Measurements from ENCODE around the gene ZNF610. TPM values are rescaled to one million over a fixed set of nuclear protein-coding genes. Genes with fewer than 3 reads are reported as not detected.

The ZNF610 gene
- total RNA-seq, 1 donor: 3.3 TPM

DNA sequence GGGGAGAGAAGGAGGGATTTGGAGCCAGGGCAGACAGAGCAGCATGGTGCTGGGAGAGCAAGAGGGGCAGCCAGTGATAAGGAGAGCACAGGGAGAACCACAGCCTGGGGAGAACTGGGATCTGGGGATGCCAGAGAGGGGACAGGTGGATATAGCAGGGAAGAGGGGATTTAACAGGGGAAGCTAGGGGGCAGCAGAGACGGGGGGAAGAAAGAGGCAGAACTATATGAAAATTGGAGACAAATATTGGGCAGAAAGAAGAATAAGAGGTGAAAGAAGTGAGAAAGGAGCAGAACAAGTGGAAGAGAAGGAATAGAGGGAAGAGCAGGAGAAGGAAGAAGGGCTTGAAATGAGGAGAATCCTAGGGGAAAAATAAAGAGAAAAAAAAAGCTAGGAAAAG, 55.1 kb downstream of the ZNF610 start:
- DNase-seq (ENCODE audit: insufficient read length, low spot score, missing footprints): no peak
- TF ChIP-seq, protein P1, sequence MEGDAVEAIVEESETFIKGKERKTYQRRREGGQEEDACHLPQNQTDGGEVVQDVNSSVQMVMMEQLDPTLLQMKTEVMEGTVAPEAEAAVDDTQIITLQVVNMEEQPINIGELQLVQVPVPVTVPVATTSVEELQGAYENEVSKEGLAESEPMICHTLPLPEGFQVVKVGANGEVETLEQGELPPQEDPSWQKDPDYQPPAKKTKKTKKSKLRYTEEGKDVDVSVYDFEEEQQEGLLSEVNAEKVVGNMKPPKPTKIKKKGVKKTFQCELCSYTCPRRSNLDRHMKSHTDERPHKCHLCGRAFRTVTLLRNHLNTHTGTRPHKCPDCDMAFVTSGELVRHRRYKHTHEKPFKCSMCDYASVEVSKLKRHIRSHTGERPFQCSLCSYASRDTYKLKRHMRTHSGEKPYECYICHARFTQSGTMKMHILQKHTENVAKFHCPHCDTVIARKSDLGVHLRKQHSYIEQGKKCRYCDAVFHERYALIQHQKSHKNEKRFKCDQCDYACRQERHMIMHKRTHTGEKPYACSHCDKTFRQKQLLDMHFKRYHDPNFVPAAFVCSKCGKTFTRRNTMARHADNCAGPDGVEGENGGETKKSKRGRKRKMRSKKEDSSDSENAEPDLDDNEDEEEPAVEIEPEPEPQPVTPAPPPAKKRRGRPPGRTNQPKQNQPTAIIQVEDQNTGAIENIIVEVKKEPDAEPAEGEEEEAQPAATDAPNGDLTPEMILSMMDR (IDR thresholded peaks at IDR 0.05; ENCODE audit: extremely low read depth, low read depth, low read length): no peak
- Histone ChIP-seq H4K20me1 (ENCODE audit: insufficient read depth, low read length) (no peaks in the 10 kb centered on the region), H3K36me3 (ENCODE audit: insufficient read depth, low read length) (peaks cover 15% of the 10 kb centered on the region), H3K4me2 (ENCODE audit: insufficient read depth, low read length) (no peak overlapping the region), H3K4me1 (ENCODE audit: insufficient read depth, low read length) (no peaks in the 10 kb centered on the region), H3K27me3 (ENCODE audit: insufficient read depth, low read length) (no peaks in the 10 kb centered on the region), H2AFZ (ENCODE audit: low read length) (no peak overlapping the region), H3K79me2 (ENCODE audit: insufficient read depth, low read length) (peaks cover 2% of the 10 kb centered on the region), H3K9me3 (ENCODE audit: low read depth, low read length) (peaks cover 8% of the 10 kb centered on the region), H3K4me3 (ENCODE audit: insufficient read depth, low read length) (no peak overlapping the region), H3K27ac (ENCODE audit: low read depth, low read length) (no peak overlapping the region)

DNA sequence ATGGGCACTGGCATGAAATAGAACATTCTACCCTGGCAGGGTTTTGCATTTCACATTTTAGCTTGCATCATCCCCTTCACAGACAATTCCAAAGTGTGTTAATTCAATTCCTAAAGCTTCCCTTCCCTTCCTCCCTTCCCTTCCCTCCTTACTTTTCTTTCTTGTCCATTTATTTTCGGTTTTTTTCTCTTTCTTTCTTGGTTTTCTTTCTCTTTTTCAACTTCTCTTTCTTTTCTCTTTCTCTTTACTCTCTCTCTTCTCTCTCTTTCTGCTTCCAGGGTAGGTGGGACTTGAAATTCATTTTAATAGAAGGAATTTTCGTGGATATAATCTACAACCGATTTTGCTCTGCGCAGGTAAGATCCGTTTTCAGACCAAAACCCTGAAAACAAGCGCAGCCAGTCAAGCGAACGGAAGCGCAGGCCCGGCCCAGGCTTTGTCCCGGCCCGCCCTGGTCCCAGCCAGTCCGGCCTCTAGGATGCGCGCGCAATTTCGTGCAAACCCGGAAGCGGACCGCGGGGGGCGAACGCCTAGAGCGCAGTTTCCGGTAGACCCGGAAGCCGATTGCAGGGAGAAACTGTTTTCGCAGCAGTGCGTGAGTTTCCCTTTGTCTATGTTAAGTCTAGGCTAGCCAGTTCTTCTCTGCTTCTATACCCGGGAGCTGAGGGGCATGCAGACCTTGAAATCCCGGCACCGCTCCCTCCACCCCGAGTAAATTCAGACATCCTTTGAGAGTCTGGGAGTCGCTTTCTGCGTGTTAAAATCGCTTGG, 61.5 kb downstream of the ZNF610 start, which contains the start of gene ZNF528:
ZNF528 (plus strand) TSS at position 540 of the 771 bp plus-strand sequence. CDS start 4,165 bp downstream, outside the sequence.
- peaks cover 25% of the 10 kb centered on the region for H3K36me3 ChIP-seq (ENCODE audit: insufficient read depth, low read length)

DNA sequence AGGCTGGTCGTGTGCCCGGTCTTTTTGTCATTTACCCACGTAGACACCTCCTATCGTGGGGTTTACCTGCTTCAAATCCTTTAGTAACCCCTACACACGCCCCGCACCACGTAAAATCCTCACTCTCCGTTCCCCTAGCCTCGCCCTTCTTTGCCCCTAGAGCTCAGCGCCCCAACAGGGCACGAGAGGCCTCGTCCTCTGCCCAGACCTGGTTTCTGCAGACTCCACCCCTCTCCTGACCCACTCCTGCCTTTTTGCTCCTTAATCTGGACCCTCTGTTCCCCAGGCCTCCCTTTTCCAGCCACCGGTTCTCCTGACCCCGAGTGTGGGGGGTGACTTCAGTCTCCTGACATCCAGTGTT, 62.0 kb downstream of the ZNF610 start:
- Histone ChIP-seq H3K27me3 (ENCODE audit: insufficient read depth, low read length) (no peaks in the 10 kb centered on the region), H3K9me3 (ENCODE audit: low read depth, low read length) (peaks cover 4% of the 10 kb centered on the region), H3K27ac (ENCODE audit: low read depth, low read length) (peak overlapping the region; percentile 89), H3K36me3 (ENCODE audit: insufficient read depth, low read length) (peaks cover 28% of the 10 kb centered on the region), H2AFZ (ENCODE audit: low read length) (peak overlapping the region; percentile 98), H3K79me2 (ENCODE audit: insufficient read depth, low read length) (peaks cover 17% of the 10 kb centered on the region), H3K4me1 (ENCODE audit: insufficient read depth, low read length) (peaks cover 8% of the 10 kb centered on the region), H3K4me2 (ENCODE audit: insufficient read depth, low read length) (peak overlapping the region; percentile 96), H3K4me3 (ENCODE audit: insufficient read depth, low read length) (peak overlapping the region; percentile 95), H4K20me1 (ENCODE audit: insufficient read depth, low read length) (no peaks in the 10 kb centered on the region)
- TF ChIP-seq, protein P1 (IDR thresholded peaks at IDR 0.05; ENCODE audit: extremely low read depth, low read depth, low read length): peak; percentile 12
- DNase-seq (ENCODE audit: insufficient read length, low spot score, missing footprints): peak; percentile 69

More for the DNA sequence above, 61.5 kb downstream of the ZNF610 start, which contains the start of gene ZNF528:
- Histone ChIP-seq H4K20me1 (ENCODE audit: insufficient read depth, low read length) (no peaks in the 10 kb centered on the region), H3K4me2 (ENCODE audit: insufficient read depth, low read length) (peak within 1 kb of the TSS; percentile 96), H2AFZ (ENCODE audit: low read length) (peak within 1 kb of the TSS; percentile 98), H3K79me2 (ENCODE audit: insufficient read depth, low read length) (peaks cover 17% of the 10 kb centered on the region), H3K27ac (ENCODE audit: low read depth, low read length) (peak within 1 kb of the TSS; percentile 89), H3K4me1 (ENCODE audit: insufficient read depth, low read length) (peaks cover 8% of the 10 kb centered on the region), H3K27me3 (ENCODE audit: insufficient read depth, low read length) (no peaks in the 10 kb centered on the region), H3K4me3 (ENCODE audit: insufficient read depth, low read length) (peak within 1 kb of the TSS; percentile 95), H3K9me3 (ENCODE audit: low read depth, low read length) (peaks cover 4% of the 10 kb centered on the region)
- TF ChIP-seq, protein P1 (IDR thresholded peaks at IDR 0.05; ENCODE audit: extremely low read depth, low read depth, low read length): no peak
- DNase-seq (ENCODE audit: insufficient read length, low spot score, missing footprints): peak; percentile 97

DNA sequence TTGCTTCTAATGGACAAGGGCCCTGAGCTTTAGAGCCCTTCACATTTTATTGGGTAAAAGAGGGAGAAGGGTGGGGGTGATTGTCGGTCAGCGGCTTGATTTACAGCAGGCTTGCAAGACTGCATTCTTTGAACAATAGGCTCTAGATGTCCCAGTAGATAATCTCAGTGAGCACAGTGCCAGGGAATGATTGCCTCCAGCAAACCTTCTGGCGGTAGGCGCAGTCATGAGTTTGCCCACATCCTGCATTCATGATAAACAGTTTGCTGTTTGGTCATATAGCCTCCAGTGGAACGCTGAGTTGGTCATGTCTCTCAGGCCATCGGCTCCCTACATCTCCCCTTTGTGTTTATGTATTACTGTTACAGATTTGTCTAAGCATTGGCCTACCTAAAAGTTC, 74.2 kb downstream of the ZNF610 start:
- Histone ChIP-seq H3K79me2 (ENCODE audit: insufficient read depth, low read length) (no peaks in the 10 kb centered on the region), H3K27ac (ENCODE audit: low read depth, low read length) (no peak overlapping the region), H3K4me1 (ENCODE audit: insufficient read depth, low read length) (no peaks in the 10 kb centered on the region), H2AFZ (ENCODE audit: low read length) (no peak overlapping the region), H3K4me3 (ENCODE audit: insufficient read depth, low read length) (no peak overlapping the region), H3K27me3 (ENCODE audit: insufficient read depth, low read length) (no peaks in the 10 kb centered on the region), H3K9me3 (ENCODE audit: low read depth, low read length) (peaks cover 23% of the 10 kb centered on the region), H3K4me2 (ENCODE audit: insufficient read depth, low read length) (no peak overlapping the region), H3K36me3 (ENCODE audit: insufficient read depth, low read length) (peaks cover 67% of the 10 kb centered on the region), H4K20me1 (ENCODE audit: insufficient read depth, low read length) (no peaks in the 10 kb centered on the region)
- TF ChIP-seq, protein P1 (IDR thresholded peaks at IDR 0.05; ENCODE audit: extremely low read depth, low read depth, low read length): no peak
- no peak for DNase-seq (ENCODE audit: insufficient read length, low spot score, missing footprints)

All from osteoblast (primary cell).